ES-I3 (cell line): ENCODE results near the gene PPIC.
"Not testable (repeated sequence)": the region's sequence is repeated elsewhere in the genome, so short reads cannot be mapped to it uniquely, and the experiment has no call there.

Experiments used
- H3K36me3 ChIP-seq: 2 replicates; pipeline ENCODE4 v1.6.1; 2013; ENCODE audit warnings: mild to moderate bottlenecking, low read length, control low read depth, moderate library complexity; ENCODE audit not compliant: insufficient read depth
- H3K4me1 ChIP-seq: 2 replicates; pipeline ENCODE4 v1.6.1; 2013; ENCODE audit warnings: mild to moderate bottlenecking, control low read depth, low read length; ENCODE audit not compliant: insufficient read depth
- H3K9ac ChIP-seq: 2 replicates; pipeline ENCODE4 v1.6.1; 2013; ENCODE audit warnings: low read depth, mild to moderate bottlenecking, low read length, moderate library complexity
- H3K9me3 ChIP-seq: 2 replicates; pipeline ENCODE4 v1.6.1; 2013; ENCODE audit warnings: mild to moderate bottlenecking, low read length, moderate library complexity; ENCODE audit not compliant: control insufficient read depth, insufficient read depth

The PPIC gene

GRCh38 chr5:122985954-122986721, 50.4 kb downstream of the PPIC start:
- Histone ChIP-seq H3K9me3 (no peaks in the 10 kb centered on the region), H3K4me1 (no peaks in the 10 kb centered on the region), H3K9ac (no peak overlapping the region), H3K36me3 (no peaks in the 10 kb centered on the region)

- H3K36me3 ChIP-seq: no peaks in the 10 kb centered on the region
- H3K9me3 ChIP-seq: no peaks in the 10 kb centered on the region
- no peak overlapping the region for H3K9ac ChIP-seq
Measured at GRCh38 chr5:122985006-122985700, 51.4 kb downstream of the PPIC start.

GRCh38 chr5:122984425-122984824, 52.1 kb downstream of the PPIC start:
- H3K4me1 ChIP-seq: no peaks in the 10 kb centered on the region
- H3K36me3 ChIP-seq: no peaks in the 10 kb centered on the region
- no peak overlapping the region for H3K9ac ChIP-seq
- no peaks in the 10 kb centered on the region for H3K9me3 ChIP-seq

More at GRCh38 chr5:122985006-122985700, 51.4 kb downstream of the PPIC start:
- no peaks in the 10 kb centered on the region for H3K4me1 ChIP-seq

- Histone ChIP-seq H3K9ac (no peak overlapping the region), H3K36me3 (no peaks in the 10 kb centered on the region), H3K4me1 (no peaks in the 10 kb centered on the region), H3K9me3 (no peaks in the 10 kb centered on the region)
Measured at GRCh38 chr5:122982376-122982775, 54.1 kb downstream of the PPIC start.

GRCh38 chr5:122981846-122982245, 54.7 kb downstream of the PPIC start:
- Histone ChIP-seq H3K4me1 (no peaks in the 10 kb centered on the region), H3K9me3 (no peaks in the 10 kb centered on the region), H3K9ac (no peak overlapping the region), H3K36me3 (no peaks in the 10 kb centered on the region)

GRCh38 chr5:122978644-122979297, 57.8 kb downstream of the PPIC start:
- H3K36me3 ChIP-seq: no peaks in the 10 kb centered on the region

GRCh38 chr5:122978068-122978467, 58.5 kb downstream of the PPIC start:
- H3K9me3 ChIP-seq: no peaks in the 10 kb centered on the region

More at GRCh38 chr5:122978644-122979297, 57.8 kb downstream of the PPIC start:
- no peaks in the 10 kb centered on the region for H3K4me1 ChIP-seq
- H3K9ac ChIP-seq: no peak overlapping the region
- no peaks in the 10 kb centered on the region for H3K9me3 ChIP-seq

GRCh38 chr5:122977319-122977718, 59.2 kb downstream of the PPIC start:
- H3K4me1 ChIP-seq: no peaks in the 10 kb centered on the region
- H3K9me3 ChIP-seq: no peaks in the 10 kb centered on the region
- H3K9ac ChIP-seq: no peak overlapping the region
- no peaks in the 10 kb centered on the region for H3K36me3 ChIP-seq

More at GRCh38 chr5:122978068-122978467, 58.5 kb downstream of the PPIC start:
- H3K4me1 ChIP-seq: no peaks in the 10 kb centered on the region
- H3K9ac ChIP-seq: no peak overlapping the region
- no peaks in the 10 kb centered on the region for H3K36me3 ChIP-seq

- H3K9me3 ChIP-seq, H3K9ac ChIP-seq, H3K36me3 ChIP-seq, H3K4me1 ChIP-seq: not testable (repeated sequence)
Measured at GRCh38 chr5:122974251-122974650, 62.3 kb downstream of the PPIC start.

- H3K4me1 ChIP-seq: not testable (repeated sequence)
Measured at GRCh38 chr5:122973759-122974158, 62.8 kb downstream of the PPIC start.

More at GRCh38 chr5:122973759-122974158, 62.8 kb downstream of the PPIC start:
- H3K9ac ChIP-seq, H3K36me3 ChIP-seq, H3K9me3 ChIP-seq: not testable (repeated sequence)
